Activated CD4-positive, alpha-beta T cell treated with anti-CD3 and anti-CD28 coated beads, Interleukin-2, amount 50 U/mL, for 4 hours (primary cell): Measurements from ENCODE around the gene HPSE2.
"Not testable (repeated sequence)": the region's sequence is repeated elsewhere in the genome, so short reads cannot be mapped to it uniquely, and the experiment has no call there.

Experiments used
- DNase-seq, 2 experiments: peaks; one replicate each; pipeline ENCODE4 v3.0.0-alpha.2; 2020

Gene HPSE2

DNA sequence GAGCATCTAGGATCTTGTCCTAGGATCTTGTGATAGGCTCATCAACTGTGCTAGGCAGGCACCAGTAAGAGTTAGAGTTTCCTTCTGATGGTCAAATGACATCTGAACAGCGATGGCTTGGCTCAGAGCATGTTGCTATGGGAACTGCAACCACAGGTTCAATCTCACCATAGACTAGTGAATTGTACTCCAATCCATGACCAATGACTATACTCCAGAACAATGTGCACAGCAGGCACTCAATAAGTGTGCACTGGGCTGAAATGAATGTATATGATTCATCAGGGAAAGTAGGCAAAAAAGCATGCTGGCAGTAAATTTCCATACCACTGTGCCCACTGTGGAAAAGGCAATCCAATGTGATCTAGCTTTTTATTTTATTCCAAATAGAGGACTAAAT is 625.4 kb downstream of the HPSE2 start:
- no peak for DNase-seq

DNA sequence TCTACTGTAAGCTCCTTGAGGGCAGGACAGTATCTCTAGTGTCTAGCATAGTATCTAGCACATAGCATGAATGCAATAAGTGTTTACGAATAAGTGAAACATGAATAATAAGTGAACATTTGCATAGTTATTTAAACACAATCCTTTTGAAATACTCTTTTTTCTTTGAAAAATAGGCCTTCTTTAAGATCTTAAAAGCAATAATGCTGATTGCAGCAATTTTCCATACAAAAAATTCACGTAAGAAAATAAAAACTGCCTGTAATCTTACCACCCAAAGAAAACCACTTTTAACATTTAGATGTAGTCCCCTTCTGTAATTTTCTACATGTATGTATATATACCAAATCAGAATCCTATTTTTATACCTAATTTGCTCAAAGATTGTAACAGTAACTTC is 626.4 kb downstream of the HPSE2 start:
- no peak for DNase-seq

DNA sequence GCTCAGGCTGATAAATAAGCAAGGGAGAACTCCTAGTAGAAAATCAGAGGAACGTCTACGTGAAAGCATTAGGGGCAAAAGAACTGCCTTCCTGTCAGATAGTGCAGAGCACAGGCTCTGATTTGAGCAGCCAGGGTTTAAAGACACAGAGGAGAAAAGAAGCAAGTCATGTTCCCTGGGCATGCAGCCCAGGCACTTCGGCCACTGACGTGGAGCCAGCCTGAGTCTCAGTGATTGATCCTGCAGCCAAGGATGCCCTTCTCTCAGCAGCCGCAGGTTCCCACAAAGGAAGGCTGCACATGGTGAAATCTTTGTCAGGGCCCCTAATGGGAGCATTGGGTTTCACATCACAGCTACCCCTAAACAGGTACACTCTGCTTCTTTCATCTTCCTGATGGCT is 627.2 kb downstream of the HPSE2 start:
- DNase-seq: no peak

DNA sequence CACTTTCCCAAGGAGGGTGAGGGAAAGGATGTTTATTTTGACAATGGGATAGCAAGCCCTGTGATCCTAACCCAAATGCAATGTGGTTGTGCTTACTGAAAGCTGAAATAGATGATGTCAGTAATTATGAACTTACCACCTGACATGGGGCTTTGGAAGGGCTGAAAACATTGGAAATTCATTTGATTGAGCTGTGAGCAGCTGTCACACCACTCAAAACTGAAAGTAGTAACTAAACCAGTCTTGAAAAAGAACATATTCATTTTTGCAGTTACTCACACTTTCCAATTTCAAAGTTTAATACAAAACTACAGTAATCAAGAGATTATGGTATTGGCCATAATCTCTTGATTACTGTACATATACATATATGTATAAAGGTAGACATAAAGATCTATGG is 633.4 kb downstream of the HPSE2 start:
- no peak for DNase-seq

DNA sequence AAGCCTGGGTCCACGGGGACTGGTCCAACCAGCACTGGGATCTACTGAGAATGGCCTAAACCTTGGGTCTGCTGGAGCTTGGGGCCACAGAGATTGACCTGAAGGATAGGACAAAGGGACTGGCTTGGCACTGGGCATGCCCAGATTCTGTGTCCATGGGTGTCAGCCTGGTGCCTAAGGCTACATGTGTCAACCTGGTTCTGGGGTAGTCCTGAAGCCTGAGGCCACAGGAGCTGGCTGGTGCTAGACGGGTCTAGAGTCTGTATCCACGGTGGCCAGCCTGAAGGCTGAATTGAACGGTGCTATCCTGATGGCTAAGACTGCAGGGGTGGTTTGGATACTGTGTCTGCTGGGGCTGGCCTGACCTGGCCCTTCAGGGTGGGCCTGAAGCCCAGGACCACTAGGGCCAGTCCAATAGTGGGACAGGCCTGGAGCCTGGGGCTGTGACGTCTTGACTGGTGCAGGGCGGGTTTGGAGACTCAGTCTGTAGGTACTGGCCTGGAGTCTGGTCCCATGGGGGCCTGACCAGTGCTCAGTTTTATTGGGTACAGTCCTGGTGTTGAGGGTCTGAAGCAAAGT is 636.5 kb downstream of the HPSE2 start:
- no peak for DNase-seq

DNA sequence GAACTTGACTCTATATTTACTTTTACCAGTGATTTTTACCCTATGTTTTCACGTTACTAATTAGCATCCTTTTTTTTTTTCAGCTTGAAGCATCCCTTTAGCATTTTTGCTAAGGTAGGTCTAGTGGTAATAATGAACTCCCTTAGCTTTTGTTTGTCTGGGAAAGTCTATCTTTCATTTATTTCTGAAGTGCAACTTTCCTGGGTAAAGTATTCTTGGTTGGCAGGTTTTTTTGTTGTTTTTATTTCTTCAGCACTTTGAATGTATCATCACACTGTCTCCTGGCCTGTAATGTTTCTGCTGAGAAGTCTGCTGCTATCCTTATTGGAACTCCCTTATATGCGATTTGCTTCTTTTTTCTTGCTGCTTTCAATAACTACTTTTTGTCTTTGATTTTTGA is 639.2 kb downstream of the HPSE2 start:
- DNase-seq: no peak

DNA sequence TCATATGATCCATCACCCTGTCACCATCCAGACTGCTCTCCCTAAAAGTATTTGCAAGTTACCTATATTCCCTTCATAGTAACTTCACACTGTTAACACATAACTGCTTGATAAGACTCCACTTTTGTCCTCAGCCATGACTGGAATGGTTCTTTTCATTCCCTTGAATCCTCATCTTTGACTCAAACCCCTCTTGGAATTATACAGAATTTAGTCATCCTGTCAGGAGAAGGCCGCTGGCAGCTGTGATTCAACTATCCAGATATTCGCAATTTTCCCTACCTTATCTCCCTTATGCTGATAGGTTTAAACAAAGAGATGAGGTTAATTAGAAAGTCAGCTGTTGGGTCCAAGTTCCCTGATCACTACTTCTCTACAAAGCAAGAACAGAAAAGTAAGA is 646.0 kb downstream of the HPSE2 start:
- no peak for DNase-seq

DNA sequence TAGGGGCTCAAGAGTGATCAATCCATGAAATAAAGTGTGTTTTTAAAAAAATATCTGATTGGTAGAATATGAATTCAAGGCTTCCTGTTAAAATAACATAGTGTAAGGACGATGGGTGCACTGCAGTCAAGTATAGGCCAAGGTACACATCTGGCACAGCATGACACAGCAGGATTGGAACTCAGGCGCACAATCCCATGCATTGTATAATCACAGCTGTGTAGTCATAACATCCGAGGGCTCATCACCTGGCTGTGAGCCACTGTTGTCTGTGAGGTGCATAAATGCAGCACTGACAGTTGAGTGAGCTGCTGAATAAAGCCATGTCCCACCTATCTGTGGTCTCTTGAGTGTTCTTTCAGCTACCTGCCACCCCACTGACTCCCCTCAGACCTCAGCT is 646.6 kb downstream of the HPSE2 start:
- no peak for DNase-seq

DNA sequence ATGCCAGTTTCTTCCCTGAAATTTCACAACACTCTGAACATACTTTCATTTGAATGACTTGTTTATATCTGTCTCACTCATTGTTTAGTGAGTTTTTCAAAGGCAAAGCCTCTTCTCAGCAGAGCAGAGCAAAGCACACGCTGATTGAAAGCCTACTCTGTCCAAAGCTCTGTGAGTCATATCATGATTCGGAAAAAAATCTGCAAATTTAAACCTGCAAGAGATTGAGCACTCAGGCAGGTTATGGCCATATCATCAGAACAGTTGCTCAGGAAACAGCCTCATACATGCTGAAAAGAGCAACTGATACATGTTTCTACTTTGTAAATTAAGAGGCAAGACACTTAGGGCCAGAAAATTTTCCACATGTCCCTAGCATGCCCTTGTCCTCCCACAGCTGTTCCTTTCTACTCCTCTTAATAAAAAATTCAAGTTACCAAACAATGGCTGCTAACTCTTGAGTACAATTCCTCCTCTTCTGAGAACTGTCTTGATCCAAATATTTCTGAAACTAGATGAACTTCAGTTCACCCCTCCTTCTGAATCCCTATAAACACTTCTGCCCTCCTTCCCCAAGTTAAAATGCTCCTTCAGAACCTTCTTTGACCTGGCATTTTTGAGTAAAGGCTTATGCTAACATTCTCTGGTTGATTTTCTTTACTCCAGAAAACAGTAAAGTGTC is 648.4 kb downstream of the HPSE2 start:
- no peak for DNase-seq

DNA sequence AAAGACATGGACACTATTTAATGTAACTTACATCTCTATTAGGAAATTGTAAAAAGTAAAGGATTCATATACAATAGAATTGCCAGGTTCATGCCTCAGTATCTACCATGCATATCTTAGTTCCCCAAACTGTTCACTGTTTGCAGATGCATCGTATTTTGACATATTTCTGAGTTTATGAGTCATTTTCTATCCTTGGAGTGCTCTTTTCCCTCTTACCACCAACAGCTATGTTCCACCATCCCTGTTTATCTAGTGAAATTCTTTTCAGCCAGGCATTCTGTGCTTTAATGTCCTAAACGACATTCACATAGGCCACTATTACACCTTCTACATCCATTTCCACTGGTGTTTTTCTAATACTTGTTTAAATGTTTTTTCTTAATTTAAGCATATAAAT is 649.6 kb downstream of the HPSE2 start:
- DNase-seq: no peak

DNA sequence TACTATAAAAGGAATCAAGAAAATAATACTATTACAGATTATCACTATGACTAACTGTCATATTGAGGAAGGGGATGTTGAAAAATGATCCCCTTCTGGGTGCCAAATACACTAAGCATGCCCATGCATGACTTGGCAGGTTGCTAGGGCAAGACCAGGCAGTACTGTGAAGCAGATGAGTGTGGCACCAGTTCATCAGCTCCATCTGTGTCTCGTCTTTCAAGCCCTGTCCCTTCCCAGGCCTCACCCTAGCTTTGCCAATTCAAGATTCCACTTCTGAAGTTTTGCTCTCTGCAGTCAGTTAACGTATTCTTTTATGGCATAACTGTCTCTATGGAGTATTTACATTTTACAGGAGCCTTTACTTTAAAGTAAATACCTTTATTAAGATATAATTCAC is 653.3 kb downstream of the HPSE2 start:
- DNase-seq: no peak

DNA sequence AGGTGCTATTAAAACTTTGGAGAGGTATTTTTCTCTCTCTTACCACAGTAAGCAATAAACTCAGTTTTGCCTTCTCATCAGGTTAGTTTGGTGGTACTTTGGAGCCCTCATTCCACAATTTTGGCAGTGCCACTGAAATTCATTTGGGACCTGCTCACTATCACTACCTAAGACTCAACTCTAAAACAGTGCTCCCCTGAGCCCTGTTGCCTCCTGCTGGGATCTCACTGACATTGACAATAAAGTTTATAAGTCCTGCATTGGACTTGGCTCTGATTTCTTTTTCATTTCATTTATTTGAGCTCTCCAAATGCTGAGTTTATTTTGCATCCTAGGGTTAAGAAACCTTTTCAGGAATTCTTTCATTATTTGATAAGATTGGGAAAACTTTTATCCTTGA is 658.1 kb downstream of the HPSE2 start:
- no peak for DNase-seq

DNA sequence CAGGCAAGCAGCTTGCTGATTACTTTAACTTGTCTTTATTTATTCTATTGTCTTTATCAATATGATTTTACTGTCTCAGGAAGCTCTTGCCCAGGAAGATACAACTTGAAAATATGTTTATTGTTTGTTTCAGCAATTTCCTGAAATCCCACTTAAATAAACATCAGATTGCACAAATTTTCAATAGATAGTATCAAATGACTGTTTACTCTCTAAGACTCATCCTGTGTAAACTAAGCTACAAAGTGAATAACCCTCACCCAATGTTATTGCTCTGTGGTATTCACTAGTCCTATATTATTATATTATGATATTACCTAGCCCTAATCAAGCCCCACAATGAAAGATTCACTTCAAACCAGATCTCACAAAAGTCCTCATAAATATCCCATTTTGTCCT is 658.5 kb downstream of the HPSE2 start:
- DNase-seq: no peak

DNA sequence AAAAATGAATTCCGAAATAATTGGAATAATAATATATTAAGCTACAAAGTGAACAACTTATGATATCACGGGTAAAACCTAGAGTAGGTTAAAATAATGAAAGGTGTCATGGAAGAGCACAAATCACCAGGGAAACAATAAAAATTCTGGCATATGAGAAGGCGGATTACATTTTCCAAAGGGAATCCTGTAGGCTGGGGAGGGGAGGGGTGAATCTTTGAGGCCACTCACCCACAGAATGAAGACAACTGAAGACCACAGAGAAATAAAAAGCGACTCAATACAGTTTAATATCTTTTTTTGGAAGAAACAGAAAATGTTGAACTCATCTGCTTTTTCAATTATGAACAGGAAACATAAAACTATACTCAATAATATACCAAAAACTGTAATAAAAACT is 659.6 kb downstream of the HPSE2 start:
- DNase-seq: no peak

DNA sequence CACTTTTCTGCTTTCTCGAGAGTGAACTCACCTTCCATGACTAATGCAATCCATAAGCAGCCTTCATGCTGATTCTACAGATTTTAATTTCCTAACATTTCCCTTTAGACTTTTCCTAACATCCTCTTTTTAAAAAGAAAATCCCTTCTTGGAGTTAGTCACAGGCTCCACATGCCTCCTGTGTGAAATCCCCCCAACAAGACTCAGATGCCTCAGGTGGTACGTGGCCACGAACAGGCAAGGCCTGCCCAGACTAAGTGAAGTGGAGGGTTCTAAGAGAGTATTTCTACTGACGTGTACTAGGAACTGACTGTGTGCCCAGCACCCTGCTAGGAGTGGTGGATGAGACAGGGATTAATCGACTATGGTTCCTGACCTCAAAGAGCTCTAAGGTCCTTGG is 663.1 kb downstream of the HPSE2 start:
- no peak for DNase-seq

DNA sequence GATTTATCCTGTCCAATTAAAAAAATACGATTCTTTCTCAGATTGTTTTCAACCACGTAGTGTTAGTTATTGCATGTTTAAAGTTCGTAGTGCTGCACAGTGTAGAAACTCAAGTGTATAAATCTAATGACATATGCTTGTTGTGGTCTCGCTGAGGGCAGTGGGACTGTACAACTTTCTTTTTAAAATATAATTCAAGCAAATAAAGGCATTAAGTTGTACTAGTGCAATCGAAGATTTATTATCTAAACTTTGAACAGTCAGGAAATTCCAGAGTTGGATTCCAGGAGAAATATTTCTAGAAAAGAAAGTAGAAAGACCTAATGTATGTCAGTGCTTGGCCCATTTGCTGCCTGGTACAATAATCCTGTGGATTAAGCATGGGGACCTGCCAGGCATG is 664.8 kb downstream of the HPSE2 start:
- no peak for DNase-seq

DNA sequence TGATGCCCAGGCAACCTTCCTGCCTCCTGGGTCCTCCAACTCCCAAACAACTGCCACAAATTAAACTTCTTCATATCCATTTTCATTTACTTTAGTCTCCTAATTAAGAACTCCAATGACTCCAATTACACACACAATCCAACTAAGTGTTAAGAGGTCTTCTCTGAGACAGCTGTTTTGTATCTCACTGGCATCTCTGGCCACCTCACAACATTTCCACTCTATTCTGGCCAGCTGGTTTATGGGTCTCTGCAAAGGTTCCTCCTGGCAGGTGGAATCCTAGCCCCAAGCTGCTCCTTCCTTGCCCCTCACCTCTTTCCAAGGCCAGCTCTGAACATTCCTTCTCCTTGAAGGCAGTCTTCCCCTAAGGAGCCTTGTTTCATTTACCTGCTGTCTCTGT is 665.8 kb downstream of the HPSE2 start:
- no peak for DNase-seq

DNA sequence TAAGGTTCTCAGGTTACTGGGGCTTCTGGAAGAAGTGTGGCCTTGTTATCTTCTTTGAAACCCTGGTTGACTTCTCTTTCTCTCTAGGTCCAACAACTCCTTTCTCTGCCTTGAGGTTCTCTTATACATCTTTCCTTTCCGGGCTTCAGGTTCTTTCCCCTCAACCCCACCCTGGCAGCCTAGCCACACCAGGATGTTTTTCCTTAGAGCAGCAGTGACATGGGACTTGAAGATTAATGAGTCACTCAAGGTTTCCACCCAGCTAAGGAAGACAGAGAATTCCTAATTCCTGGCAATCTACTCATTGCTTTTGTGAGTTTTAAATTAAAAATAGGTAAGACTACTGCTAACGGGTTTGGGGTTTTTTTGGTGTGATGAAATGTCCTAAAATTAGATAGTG is 667.1 kb downstream of the HPSE2 start:
- no peak for DNase-seq

DNA sequence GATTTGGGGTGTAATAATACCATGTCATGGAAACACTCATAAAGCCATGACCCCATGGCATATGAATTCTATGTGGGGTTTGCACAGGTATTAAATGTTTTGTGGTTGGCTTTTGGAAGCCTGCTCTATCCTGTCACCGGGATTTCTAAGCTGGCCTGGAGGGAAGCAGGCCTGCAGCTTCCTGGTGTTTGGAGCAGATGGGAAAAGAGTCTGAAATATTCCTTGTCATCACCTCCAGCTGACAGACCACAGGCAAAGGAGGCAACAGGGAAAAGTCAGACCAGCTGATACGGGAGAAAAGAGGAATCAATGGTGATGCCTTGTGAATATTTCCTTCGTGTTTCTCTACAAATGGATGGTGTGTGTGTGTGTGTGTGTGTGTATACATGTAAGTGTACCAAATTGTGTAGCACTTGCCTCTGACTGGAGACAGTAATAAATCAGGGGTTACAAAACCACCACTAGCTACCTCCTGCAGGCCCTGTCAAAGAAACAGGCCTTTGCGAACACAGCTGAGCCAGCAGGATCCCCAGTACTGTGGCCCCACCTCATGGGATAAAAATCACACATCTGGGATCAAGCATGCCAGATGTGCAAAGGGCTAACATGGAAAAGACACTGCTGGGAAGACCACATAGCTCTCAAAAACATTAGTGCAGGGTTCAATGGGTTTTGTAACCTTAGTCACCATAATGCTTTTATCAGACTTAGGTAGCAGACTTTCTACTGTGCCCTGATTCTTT is 668.1 kb downstream of the HPSE2 start:
- DNase-seq: no peak

DNA sequence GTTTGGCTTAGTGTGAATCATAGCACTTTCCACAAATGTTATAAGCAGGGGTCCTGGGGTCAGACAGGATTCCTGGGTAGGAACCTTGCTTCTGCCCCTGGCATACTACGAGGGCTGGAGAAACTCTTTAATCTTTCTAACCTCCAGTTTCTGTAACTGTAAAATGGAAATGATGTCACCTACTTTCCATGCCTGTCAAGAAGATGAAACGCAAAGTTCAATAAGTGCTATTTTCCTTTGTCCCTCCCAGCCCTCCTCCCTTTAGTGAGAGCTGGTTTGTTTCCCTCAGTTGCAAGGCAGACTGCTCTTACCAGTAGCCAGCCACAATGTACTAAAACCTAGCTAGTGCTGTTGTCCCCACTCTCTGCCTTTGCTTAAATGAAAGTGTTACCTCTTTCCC is 671.8 kb downstream of the HPSE2 start:
- no peak for DNase-seq

DNA sequence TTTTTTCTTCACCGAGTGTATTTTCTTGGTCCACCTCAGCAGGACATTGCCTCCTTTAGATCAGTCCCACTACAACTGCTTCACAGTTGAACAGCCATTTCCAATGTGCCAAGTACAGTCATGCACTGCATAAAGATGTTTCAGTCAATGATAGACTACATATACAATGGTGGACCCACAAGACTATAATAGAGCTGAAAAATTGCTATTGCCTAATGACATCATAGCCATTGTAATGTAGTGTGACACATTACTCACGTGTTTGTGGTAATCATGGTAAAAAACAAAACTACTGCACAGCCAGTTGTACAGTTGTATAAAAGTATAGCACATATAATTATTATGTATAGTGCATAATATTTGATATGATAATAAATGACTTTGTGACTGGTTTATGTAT is 675.1 kb downstream of the HPSE2 start:
- no peak for DNase-seq

DNA sequence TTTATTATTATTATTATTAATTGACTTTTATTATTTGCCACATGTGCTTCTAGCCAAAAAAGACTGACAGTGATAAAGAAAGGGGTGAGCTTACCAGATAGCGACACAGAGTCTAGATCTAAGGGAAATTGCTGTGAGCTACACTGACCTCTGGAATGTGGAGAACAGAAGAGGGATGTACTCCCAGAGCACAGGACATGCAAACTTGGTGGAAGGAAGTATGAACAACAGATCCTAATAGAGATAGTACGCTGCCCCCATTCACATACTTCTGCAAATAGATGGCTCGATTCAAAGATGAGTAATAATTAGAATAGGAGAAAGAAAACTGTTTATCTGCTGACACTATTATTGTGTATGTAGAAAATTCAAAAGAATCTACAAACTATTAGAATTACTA is 679.6 kb downstream of the HPSE2 start:
- no peak for DNase-seq

DNA sequence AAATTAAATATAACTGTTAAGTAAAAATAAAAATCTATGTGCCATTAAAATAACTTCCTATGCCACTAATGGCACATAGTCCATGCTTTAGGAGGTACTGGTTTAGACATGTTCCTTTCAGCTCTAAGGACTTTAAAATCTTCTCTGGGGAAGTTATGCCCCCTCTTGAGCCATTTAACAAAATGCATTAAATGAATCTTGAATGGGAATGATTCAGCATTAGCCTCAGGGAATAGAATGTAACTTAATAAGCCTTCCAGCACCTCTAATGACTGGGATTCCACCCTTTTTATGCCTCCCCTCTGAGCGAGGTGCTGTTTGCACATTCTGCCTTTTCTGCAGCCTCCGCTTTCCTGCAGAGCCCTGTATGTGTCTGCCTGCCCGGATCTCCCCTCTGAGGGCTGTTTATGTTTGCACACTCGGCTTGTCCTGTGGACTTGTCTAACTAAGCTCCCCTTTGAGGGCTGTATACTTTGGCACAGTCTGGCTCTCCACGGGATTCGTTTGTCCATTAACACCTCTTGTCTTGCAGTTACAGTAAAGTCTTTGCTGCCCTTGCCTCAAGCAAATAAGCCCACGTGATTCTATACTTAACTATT is 680.5 kb downstream of the HPSE2 start:
- no peak for DNase-seq

DNA sequence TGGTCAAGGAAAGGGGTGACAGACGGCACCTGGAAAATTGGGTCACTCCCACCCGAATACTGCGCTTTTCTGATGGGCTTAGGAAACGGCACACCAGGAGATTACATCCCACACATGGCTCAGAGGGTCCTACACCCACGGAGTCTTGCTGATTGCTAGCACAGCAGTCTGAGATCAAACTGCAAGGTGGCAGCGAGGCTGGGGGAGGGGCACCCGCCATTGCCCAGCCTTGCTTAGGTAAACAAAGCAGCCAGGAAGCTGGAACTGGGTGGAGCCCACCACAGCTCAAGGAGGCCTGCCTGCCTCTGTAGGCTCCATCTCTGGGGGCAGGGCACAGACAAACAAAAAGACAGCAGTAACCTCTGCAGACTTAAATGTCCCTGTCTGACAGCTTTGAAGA is 694.1 kb downstream of the HPSE2 start:
- not testable (repeated sequence) for DNase-seq
